Hematopoietic multipotent progenitor cell treated with erythropoietin and hydrocortisone succinate and interleukin-3 and kit ligand, for 4 days (in vitro differentiated cells): Measurements from ENCODE around the gene IFNA7.
"Not testable (repeated sequence)": the region's sequence is repeated elsewhere in the genome, so short reads cannot be mapped to it uniquely, and the experiment has no call there.

Source experiments
- DNase-seq: peaks from one replicate; pipeline ENCODE4 v3.0.0-alpha.2; 2015

Gene IFNA7

GRCh38 chr9:21174671-21175070, 27.3 kb downstream of the IFNA7 start:
- no peak for DNase-seq

- DNase-seq = no peak
Measured at GRCh38 chr9:21172156-21172555, 29.8 kb downstream of the IFNA7 start.

- no peak for DNase-seq
Measured at GRCh38 chr9:21171351-21171750, 30.7 kb downstream of the IFNA7 start.

- DNase-seq = not testable (repeated sequence)
Measured at GRCh38 chr9:21166560-21166959, 35.4 kb downstream of the IFNA7 start, which contains the start of gene IFNA21. IFNA21 (minus strand) TSS chr9:21166660; CDS start chr9:21166612, 48 bp downstream.

- no peak for DNase-seq
Measured at GRCh38 chr9:21165516-21165915, 36.5 kb downstream of the IFNA7 start.

- peak; percentile 83 for DNase-seq
Measured at GRCh38 chr9:21160178-21160577, 41.8 kb downstream of the IFNA7 start.

GRCh38 chr9:21155501-21155900, 46.5 kb downstream of the IFNA7 start:
- DNase-seq = no peak

GRCh38 chr9:21154018-21154608, 47.9 kb downstream of the IFNA7 start:
- peak; percentile 84 for DNase-seq

- DNase-seq = peak; percentile 14
Measured at GRCh38 chr9:21153336-21154017, 48.5 kb downstream of the IFNA7 start.
